ENCODE data around the gene PMS2.
"Not testable (repeated sequence)": the region's sequence is repeated elsewhere in the genome, so short reads cannot be mapped to it uniquely, and the experiment has no call there.

DNA sequence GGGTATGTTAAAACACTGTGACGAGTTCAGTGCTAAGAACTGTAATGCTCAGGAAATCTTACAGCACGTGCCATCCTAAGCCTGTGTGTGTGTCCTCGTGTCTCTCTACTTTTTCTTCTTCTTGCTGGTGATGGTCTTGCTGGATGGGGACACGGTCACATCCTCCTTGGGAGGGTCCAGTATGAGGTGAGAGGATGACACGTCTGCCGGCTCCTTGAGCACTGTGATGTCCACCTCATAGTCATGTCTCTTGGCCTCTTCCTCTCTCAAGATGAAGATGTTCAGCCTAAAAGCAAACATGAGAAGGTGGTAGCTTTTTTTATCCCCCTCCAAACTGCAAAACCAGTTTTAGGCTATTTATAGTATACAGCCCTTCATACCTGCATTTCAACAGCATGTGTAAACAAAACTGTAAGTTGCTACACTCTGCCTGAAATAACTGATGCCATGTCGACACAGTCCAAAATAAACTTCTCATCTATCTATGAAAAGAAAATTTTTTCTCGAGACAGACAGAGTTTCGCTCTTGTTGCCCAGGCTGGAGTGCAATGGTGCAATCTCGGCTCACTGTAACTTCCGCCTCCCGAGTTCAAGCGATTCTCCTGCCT is 82.5 kb downstream of the PMS2 start:
- TF ChIP-seq, protein P1, sequence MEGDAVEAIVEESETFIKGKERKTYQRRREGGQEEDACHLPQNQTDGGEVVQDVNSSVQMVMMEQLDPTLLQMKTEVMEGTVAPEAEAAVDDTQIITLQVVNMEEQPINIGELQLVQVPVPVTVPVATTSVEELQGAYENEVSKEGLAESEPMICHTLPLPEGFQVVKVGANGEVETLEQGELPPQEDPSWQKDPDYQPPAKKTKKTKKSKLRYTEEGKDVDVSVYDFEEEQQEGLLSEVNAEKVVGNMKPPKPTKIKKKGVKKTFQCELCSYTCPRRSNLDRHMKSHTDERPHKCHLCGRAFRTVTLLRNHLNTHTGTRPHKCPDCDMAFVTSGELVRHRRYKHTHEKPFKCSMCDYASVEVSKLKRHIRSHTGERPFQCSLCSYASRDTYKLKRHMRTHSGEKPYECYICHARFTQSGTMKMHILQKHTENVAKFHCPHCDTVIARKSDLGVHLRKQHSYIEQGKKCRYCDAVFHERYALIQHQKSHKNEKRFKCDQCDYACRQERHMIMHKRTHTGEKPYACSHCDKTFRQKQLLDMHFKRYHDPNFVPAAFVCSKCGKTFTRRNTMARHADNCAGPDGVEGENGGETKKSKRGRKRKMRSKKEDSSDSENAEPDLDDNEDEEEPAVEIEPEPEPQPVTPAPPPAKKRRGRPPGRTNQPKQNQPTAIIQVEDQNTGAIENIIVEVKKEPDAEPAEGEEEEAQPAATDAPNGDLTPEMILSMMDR (IDR thresholded peaks at IDR 0.05) = not testable (repeated sequence)
- not testable (repeated sequence) for TF ChIP-seq EZH2 (IDR thresholded peaks at IDR 0.05; ENCODE audit: borderline replicate concordance, insufficient read depth, low read depth, low read length, poor library complexity, severe bottlenecking)

Data from B cell (primary cell).